Stimulated activated CD4-positive, alpha-beta T cell treated with anti-CD3 and anti-CD28 coated beads, Interleukin-2, amount 100 ng/mL, for 4 hours (primary cell): ENCODE results near the gene MTARC2.

ENCODE experiments used
- DNase-seq: peaks from one replicate; pipeline ENCODE4 v3.0.0-alpha.2; 2020; ENCODE audit warnings: low read depth

The MTARC2 gene

DNA sequence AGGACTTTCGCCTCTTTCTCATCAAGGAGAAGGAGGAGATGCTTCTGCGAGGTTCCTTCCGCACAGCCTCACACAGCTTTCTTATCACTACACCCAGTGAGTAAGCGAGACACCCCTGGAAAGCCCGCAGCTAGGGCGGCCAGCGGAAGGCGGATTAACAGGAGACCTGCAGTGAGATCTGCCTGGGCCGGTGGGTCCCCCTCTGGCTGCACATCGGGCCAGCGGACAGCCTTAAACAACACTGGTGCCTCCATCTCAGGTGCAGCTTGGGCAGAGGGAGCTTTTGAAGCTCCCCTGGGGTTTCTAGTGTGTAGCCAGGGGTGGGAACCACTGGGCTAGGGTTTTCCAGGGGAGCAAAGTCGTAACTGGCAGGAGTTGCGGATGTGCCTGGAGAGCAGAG lies 21.1 kb downstream of the MTARC2 start:
- DNase-seq = no peak

DNA sequence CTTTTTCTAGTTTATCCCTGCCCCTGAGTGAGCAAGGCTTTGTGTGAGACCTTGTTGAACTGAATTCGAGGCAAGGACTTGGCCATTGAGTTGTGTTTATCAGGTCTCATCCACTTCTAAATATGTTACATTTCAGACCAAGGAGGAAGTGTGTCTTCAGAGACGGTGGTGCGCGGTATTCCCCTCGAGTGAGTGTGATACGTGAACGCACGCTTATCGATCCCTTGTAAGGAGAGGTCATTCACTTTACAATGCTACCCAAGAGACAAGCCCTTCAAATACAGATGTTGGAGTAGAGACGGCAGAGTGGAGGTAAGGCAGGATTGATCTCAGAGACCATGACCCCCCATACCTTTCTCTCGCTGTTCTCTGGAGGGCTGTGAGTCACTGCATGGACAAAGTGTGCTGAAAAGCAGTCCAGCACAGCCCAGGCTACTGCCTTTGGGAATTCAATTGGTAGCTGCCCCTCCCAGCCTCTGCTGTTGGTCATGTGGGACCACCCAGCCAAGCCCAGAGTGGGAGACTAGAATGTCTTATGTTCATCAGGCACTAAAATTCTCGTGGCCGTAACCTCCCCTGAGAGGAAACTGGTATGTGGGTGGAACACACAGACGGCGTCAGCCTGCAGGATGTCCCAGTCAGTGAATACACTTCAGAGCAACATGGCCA lies 22.3 kb downstream of the MTARC2 start:
- DNase-seq = no peak

DNA sequence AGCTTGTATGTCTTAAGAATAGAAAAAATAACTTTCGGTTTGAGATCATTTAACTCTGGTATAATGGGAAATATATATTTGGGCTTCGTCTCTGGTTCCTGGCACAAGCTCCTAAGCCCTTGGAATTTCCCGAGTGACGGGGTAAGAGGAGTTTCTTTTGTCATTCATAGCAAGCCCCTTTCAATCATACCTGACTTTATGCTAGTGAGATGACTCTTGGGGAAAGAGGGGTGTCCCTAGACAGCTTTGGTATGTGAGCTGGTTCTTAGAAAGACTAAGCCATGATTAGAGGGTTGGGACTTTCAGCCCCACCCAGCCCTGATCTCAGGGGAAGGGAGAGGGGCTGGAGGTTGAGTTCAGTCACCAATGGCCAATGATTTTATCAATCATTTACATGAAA lies 24.7 kb downstream of the MTARC2 start:
- DNase-seq = no peak

DNA sequence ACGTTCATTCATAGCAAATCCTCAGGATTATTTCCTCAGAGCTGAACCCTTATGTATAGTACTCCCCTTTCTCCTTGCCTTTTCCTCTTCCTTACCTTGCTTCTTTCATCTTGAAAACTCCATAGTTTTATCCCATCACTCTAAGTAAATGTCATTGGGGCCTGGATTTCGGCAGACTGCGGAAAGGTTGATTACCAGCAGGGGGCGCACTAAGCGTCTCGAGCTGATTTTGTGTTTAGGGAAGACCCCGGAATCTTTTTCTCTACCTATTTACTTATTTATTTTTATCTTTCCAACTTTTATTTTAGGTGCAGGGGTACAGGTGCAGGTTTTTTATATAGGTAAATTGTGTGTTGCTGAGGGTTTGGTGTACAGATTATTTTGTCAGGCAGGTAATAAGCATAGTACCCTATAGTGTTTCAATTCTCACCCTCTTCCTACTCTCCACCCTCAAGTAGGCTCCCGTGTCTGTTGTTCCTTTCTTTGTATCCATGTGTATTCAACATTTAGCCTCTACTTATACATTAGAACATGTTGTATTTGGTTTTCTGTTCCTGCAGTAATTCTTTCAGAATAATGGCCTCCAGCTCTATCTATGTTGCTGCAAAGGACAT lies 27.2 kb downstream of the MTARC2 start:
- DNase-seq = peak; percentile 3

DNA sequence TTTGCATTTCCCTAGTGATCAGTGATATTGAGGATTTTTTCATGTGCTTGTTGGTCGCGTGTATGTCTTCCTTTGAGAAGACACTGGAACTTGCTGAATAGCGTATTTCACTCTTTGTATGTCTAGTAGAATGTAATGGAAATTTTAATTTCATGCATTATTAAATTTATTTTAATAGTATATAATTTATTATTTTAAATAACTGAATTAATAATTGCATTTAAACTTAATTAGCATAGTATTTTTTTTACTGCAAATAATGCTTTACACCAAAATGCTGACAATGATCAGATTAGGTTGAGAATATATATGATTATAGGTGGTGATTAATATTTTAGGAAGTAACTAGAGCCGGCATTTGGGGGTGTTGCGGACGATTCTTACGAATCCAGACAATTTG lies 28.1 kb downstream of the MTARC2 start:
- DNase-seq = no peak

DNA sequence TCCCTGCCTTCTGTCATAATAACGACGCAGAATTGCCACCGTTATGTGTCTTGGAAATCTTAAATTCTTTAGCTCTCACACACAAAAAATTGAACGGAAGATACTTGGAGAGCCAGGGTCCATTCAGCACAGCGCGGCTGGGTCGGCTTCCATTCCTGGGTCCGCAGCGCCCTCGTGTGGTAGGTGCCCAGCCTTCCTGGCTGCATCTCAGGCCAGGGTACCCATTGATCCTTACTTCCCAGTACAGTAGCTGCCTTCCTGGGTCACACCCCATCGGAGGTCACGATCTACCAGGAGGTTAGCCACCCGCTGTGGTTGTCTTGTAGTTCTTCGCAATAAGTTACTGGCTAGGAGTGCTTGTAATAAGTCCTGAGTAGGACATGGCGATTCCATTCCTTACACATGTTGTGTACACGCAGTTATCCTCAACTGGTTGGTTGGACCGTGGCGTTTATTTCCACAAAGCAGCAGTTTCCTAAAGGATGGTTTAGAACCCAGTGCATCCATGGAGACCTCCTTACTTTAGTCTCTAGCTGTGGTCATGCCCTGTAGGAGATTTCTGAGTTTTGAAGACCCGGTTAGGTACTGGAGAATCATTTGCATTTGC lies 28.7 kb downstream of the MTARC2 start:
- DNase-seq = peak; percentile 33

DNA sequence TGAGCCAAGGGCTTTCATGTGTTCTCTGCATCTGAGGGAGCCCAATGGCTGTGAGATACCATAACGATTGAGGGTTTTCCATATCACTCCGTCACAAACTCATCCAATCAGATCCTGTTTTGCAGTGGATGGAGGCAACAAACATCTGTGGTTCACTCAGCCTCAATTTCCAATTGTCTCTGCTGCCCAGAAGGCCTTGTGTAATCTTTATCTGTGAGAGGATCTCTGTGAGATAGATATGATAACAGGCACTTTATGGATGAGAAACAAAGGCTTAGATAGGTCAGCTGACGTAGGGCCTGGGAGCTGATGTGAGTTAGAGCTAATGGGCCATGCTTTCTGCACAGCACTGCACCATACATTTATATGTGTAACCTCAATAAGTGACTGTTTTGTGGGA lies 35.3 kb downstream of the MTARC2 start:
- no peak for DNase-seq

DNA sequence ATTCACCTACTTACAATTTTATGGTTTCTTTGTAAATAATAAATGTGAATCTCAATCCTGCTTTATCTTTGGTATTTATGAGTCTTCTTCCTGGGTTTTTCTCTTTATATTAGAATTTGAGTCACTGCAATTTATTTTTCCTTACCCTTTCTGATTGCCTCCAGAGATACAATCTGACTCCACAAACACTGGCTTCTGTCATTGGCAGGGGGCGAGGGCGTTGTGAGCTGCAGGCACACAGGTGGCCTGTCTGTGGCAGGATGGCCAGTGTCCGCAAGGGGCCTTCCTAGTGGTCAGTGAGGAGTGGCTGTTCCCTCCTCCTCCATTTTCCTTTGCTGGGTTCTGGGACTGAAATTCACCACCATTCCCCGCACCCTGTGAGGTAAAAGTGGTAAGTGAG lies 36.6 kb downstream of the MTARC2 start:
- no peak for DNase-seq

DNA sequence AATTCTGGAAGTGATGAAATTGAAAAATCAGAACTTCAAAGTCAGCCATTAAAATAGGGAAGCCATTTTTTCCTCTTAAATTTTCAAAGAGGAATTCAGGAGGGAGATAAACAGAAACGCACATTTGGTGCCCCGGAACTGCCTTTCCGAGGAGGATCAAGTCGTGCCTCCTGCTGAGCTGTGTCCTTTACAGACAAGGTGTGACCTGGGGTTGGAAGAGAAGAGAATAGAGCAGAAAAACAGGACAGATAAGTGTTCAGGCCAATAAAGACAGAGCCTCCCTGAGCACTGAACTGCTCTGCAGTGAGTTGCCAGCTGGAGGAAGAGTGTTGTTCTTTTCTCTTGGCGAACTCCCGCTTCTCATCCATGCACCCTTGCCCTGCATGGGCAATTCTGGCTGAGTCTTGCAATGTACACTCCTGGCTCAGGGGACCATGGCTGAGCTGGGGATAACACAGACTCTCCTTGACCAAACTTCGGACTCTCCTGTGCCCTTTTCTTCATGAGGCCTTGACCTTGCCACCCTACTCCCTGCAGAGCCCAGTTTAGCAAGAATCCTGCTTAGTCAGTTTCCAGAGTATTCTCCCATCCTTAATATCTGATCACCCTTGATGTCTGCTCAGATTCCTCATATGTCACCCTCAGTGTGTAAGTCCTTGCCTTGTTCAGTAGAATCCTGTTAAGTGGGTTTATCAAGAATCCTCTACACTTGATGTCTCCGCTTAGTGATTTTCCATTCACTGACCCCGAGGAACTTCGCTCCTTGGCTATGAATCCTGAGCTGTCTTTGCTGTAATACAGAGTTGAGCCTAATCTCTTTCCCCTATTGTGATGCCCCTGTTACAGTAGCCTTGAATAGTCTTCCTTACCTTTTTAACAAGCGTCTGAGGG lies 37.3 kb downstream of the MTARC2 start:
- no peak for DNase-seq

DNA sequence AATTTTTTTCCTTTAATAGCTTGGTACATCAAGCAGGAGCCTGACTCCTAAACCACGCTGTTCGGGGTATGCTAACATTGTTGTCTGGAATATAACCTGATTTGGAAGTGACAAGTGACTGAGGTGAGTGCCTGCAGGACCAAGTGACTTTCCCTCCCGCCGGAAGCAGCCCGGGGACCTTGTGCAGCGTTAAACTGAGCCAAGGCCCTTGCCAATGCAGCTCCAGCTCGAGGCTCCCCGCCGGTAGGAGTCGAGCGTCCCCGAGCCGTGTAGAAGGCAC lies 37.9 kb downstream of the MTARC2 start:
- no peak for DNase-seq

DNA sequence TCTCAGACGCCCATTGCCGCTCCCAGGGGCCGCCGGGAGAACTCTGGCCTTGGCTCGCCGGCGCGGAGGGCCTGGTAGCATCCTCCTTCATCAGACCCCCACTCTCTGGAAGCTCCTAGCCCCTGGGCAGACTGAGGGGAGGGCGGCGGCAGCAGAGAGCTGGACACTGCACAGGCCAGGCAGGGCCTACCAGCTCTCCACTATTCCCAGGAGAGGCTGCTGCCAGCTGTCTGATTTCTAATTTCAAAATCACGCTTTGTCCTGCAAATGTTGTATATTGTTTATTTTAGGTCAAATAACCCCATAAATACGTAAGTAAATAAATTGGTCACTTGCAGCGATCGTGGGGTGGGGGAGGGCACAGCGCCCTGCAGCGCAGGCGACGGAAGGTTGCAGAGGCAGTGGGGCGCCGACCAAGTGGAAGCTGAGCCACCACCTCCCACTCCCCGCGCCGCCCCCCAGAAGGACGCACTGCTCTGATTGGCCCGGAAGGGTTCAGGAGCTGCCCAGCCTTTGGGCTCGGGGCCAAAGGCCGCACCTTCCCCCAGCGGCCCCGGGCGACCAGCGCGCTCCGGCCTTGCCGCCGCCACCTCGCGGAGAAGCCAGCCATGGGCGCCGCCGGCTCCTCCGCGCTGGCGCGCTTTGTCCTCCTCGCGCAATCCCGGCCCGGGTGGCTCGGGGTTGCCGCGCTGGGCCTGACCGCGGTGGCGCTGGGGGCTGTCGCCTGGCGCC lies 38.4 kb downstream of the MTARC2 start, which contains the start of gene MTARC1:
MTARC1 (plus strand) TSS at position 577 of the 732 bp plus-strand sequence; CDS start at position 609, 32 bp downstream.
- no peak for DNase-seq

DNA sequence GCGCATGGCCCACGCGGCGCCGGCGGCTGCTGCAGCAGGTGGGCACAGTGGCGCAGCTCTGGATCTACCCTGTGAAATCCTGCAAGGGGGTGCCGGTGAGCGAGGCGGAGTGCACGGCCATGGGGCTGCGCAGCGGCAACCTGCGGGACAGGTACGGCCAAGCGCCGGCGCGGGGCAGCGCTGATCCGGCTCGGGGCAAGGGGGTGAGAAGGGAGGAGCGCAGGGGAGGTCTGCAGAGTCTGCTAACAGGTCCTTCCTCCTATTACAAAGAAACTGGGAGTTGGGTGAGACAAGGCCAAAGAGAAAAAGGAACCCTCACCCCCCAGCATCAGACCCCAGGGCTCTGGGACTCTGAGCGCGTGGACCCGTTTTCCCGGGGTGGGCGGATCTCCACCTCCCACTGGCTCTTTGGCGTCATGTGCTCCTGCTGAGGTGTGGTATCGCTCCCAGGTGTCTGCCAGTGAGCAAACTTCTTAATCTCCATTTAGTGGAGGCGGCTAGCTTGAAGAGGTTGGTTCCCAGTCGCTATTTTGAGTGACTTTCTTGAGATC lies 39.0 kb downstream of the MTARC2 start:
- DNase-seq = no peak

DNA sequence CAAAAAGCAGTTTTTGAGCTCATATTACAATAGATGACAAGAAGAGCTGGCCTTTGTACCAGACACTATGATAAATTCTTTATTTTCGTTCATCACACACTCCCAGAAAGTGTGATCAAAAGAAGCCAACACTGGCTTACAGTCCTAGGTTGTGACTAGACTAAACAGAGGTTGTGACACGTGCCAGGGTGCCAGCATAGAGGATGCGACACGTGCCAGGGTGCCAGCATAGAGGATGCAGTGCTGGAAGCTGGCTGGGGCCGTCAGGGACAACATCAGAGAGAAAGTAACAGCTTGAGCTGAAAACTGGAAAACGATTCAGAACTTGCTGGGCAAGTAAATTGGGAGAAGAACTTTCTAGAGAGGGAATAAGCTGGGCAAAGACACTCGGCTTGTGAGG lies 40.8 kb downstream of the MTARC2 start:
- no peak for DNase-seq

DNA sequence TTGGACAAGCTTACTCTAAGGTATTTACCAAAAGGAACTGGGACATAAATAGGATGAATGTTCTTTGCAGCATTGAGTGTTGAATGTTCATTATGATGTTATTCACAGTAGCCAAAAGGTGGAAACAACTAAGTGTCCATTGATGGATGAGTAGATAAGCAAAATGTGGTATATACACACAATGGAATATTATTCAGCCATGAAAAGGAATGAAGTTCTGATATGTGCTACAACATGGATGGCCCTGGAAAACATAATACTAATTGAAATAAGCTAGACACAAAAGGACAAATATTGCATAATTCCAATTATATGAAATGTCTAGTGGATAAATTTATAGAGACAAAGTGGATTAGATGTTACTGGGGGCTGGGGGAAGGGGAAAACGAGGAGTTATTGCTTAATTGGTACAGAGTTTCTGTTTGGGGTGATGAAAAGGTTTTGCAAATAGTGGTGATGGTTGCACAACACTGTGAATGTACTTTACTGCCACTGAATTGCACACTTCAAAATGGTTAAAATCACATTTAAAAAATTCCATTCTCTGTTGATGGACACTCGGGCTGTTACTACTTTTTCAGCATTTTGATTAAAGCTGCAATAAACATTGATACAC lies 41.5 kb downstream of the MTARC2 start:
- no peak for DNase-seq

DNA sequence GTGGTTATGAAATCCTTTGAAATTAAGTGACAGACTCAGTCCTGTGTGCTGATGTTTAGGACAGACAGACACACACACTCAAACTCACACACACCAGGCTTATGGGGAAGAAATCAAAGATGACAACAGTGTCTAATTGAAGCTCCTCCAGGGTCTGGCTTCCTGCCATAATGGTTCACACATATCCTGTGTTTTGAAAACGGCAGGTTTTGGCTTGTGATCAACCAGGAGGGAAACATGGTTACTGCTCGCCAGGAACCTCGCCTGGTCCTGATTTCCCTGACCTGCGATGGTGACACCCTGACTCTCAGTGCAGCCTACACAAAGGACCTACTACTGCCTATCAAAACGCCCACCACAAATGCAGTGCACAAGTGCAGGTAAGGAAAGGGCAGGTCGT lies 43.2 kb downstream of the MTARC2 start:
- no peak for DNase-seq

DNA sequence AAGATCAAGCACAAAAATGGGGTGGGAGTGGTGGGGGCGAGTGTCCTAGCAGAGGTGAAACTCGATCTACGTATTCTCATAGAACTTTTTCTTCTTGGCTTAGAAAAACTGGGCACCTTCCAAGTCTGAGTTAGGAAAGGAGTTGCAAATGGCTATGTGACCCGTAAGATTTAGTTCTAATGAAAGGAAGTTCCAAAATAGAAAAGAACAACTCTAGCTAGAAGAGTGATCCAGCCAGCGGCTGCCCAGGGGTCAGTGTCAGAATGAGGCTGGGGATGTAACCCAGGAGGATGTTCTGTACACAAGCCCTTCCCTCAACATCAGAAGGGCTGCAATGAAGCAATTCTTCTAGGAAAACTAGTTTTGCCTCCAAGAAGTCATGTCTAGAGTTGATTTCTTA lies 43.8 kb downstream of the MTARC2 start:
- no peak for DNase-seq

DNA sequence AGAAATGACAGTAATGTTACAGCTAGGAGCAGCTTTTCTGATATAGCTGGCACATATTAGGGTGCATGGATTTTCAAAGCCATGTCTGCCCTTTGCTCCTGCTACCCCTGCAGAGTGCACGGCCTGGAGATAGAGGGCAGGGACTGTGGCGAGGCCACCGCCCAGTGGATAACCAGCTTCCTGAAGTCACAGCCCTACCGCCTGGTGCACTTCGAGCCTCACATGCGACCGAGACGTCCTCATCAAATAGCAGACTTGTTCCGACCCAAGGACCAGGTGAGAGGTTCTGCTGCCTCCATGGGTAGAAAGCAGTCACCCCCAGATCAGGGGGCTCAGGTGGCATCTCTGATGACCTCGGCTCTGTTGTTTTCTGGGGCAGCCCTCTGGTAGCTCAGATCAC lies 48.4 kb downstream of the MTARC2 start:
- DNase-seq = no peak

DNA sequence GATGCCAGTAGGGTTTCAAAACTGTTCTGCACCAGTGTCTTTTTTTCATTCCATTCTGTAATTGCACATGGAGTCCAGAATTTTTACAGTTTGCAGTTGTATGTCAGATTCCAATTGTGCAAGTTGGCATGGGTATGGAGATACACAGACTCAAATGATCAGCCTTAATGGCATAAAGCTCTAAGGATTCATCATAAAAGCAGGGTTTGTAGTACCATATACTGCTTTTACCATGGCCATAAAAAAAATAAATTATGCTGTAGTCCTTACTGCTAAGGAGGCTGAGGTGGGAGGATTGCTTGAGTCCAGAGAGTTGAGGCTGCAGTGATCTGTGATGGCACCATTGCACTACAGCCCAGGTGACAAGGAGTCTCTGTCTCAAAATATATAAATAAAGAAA lies 48.9 kb downstream of the MTARC2 start:
- no peak for DNase-seq

DNA sequence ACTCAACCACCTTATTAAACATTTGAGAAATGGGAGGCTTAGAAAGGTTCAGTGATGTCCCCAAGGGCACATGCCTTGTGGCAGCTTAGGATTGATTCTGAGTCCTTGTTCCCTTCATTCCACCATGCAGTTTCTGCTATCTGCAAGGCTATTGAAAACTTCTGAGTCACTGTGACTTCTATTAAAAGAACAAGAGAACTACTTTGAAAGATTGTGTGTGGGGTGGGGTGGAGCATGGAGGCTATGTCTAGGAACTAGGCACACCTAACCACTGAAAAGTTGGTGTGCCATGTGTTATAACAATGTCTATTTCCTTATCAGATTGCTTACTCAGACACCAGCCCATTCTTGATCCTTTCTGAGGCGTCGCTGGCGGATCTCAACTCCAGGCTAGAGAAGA lies 49.4 kb downstream of the MTARC2 start:
- no peak for DNase-seq

DNA sequence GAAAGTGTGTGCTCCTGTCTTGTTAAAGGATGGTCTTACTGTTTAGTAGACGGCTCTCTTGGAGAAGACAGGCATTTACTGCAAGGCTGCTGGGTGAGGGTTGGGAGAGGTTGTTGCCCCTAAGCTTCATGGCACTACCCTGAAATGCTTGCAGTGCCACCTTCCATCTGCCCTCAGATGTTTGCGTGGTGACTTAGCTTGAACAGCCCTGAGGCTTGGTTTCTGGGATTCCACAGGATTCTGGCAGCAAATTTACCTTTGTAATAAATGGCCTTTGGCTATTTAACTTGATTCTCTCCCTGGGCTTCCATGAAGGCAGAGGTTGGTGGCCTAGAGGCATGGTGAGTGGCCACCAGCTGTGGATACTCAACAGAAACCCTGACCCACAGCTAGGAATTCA lies 50.2 kb downstream of the MTARC2 start:
- no peak for DNase-seq

DNA sequence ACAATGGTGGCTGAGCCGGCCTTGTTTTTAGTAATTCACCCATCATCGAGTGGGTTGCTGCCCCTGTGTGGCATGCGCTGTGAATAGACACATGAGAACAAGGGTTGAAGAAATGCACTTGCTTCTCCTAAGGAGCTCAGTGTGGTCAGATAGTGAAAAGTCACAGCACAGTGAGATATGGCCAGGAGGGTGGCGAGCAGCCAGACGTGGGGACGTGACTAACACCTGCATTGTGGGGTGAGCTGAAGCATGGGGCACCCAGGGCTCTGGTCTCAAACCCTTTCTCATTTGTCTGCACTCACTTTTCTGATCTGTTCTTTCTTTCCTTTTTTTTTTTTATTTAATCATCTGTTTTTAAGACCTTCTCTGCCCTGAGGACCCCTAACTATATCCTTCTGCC lies 52.1 kb downstream of the MTARC2 start:
- no peak for DNase-seq
